Adipose tissue (tissue), 3 donors: Measurements from ENCODE around the gene SPTBN2. TPM values are rescaled to one million over a fixed set of nuclear protein-coding genes. Genes with fewer than 3 reads are reported as not detected.

ENCODE experiments used
- H3K27ac ChIP-seq: one replicate; pipeline ENCODE4 v1.5.1; 2013; ENCODE audit warnings: low read depth, low read length
- WGBS, 3 donors: extraction: QIAGEN DNeasy Blood & Tissue Kit; methylation state at CpG; one replicate each; pipeline ENCODE4 v1.1.7; 2013; 5-methylcytosine and 5-hydroxymethylcytosine counted together
- polyA plus RNA-seq, 3 donors: library from polyadenylated mRNA; stranded (reverse); fragments of 200-250 nt; gene quantifications; one replicate each; pipeline ENCODE4 v1.2.3, GENCODE V29; 2013
- donor health status: healthy with polysubstance abuse.
- donor health status: Bipolar disorder and iron deficiency.
- donor health status: healthy.

SPTBN2 gene
- polyA plus RNA-seq, 3 donors: 0.22 to 22.3 (median 1.5) TPM

- H3K27ac ChIP-seq: no peak overlapping the region
- WGBS, 3 donors: 92 to 93% (median 92%) methylated on average over 37 to 38 of the region's 38 CpGs
Measured at GRCh38 chr11:66691311-66691980, 37.6 kb downstream of the SPTBN2 start.

- WGBS, 3 donors: 93 to 94% (median 93%) methylated on average over 28 to 32 of the region's 32 CpGs
- H3K27ac ChIP-seq: no peak overlapping the region
Measured at GRCh38 chr11:66689661-66690590, 39.1 kb downstream of the SPTBN2 start.

- 85% methylated on average over 28 of the region's 28 CpGs for WGBS, 3 donors
- no peak overlapping the region for H3K27ac ChIP-seq
Measured at GRCh38 chr11:66688561-66689534, 40.2 kb downstream of the SPTBN2 start.

- WGBS, 3 donors: 87% methylated on average over 13 of the region's 13 CpGs
- H3K27ac ChIP-seq: no peak overlapping the region
Measured at GRCh38 chr11:66687831-66688281, 41.2 kb downstream of the SPTBN2 start.

GRCh38 chr11:66686801-66687750 is 41.9 kb downstream of the SPTBN2 start:
- no peak overlapping the region for H3K27ac ChIP-seq
- WGBS, 3 donors: 88 to 95% (median 93%) methylated on average over 33 of the region's 33 CpGs

GRCh38 chr11:66686100-66686785 is 42.8 kb downstream of the SPTBN2 start:
- H3K27ac ChIP-seq: no peak overlapping the region
- WGBS, 3 donors: 85 to 88% (median 87%) methylated on average over 15 of the region's 15 CpGs

- WGBS, 3 donors: 84 to 88% (median 87%) methylated on average over 27 of the region's 27 CpGs
- no peak overlapping the region for H3K27ac ChIP-seq
Measured at GRCh38 chr11:66685276-66686099, 43.5 kb downstream of the SPTBN2 start.

GRCh38 chr11:66684635-66685034 is 44.4 kb downstream of the SPTBN2 start:
- 91 to 100% (median 91%) methylated on average over 2 of the region's 2 CpGs for WGBS, 3 donors
- no peak overlapping the region for H3K27ac ChIP-seq

GRCh38 chr11:66683877-66684276 is 45.1 kb downstream of the SPTBN2 start:
- H3K27ac ChIP-seq: no peak overlapping the region
- 82 to 84% (median 83%) methylated on average over 8 of the region's 8 CpGs for WGBS, 3 donors

- no peak overlapping the region for H3K27ac ChIP-seq
- 87 to 92% (median 92%) methylated on average over 7 of the region's 7 CpGs for WGBS, 3 donors
Measured at GRCh38 chr11:66680966-66681645, 47.9 kb downstream of the SPTBN2 start.

GRCh38 chr11:66677599-66678375 is 51.2 kb downstream of the SPTBN2 start, which contains the start of gene RBM4B:
RBM4B (minus strand) TSS chr11:66677887; CDS start chr11:66677079, 808 bp downstream.
- H3K27ac ChIP-seq: peak within 1 kb of the TSS; percentile 94
- 0 to 1% (median 1%) methylated on average over 58 to 61 of the region's 61 CpGs for WGBS, 3 donors

GRCh38 chr11:66676931-66677598 is 52.0 kb downstream of the SPTBN2 start:
- 2 to 12% (median 9%) methylated on average over 25 to 26 of the region's 27 CpGs for WGBS, 3 donors
- H3K27ac ChIP-seq: no peak overlapping the region

- H3K27ac ChIP-seq: no peak overlapping the region
- WGBS, 3 donors: 55 to 67% (median 64%) methylated on average over 16 of the region's 16 CpGs
Measured at GRCh38 chr11:66676282-66676919, 52.6 kb downstream of the SPTBN2 start.
